Stimulated activated CD8-positive, alpha-beta memory T cell treated with anti-CD3 and anti-CD28 coated beads, Interleukin-4, amount 100 ng/mL, for 4 hours (primary cell): Measurements from ENCODE around the gene PTPRE.

Experiments
- DNase-seq, 2 donors: peaks; one replicate each; pipeline ENCODE4 v3.0.0-alpha.2; 2020; ENCODE audit warnings: low read depth in 2 of 2, low spot score in 1 of 2

The PTPRE gene

DNA sequence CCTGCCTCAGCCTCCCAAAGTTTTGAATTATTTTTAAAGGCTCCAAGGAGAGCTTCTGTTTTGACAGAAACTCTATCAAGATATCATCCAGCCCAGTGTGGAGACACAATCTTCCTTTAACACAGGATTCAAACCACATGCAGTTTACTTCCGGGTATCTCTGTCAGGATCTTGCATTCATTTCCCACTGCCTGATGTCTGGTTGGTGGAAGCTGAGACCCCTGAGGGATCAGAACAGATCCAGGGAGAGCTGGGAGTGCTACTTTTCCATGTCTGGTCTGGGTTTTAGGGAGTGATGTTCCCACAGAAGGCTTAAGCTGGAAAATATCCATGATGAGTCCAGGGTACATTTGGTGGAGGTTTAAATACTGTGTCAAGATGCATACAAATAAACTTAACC is 16.7 kb downstream of the PTPRE start:
- no peak for DNase-seq

DNA sequence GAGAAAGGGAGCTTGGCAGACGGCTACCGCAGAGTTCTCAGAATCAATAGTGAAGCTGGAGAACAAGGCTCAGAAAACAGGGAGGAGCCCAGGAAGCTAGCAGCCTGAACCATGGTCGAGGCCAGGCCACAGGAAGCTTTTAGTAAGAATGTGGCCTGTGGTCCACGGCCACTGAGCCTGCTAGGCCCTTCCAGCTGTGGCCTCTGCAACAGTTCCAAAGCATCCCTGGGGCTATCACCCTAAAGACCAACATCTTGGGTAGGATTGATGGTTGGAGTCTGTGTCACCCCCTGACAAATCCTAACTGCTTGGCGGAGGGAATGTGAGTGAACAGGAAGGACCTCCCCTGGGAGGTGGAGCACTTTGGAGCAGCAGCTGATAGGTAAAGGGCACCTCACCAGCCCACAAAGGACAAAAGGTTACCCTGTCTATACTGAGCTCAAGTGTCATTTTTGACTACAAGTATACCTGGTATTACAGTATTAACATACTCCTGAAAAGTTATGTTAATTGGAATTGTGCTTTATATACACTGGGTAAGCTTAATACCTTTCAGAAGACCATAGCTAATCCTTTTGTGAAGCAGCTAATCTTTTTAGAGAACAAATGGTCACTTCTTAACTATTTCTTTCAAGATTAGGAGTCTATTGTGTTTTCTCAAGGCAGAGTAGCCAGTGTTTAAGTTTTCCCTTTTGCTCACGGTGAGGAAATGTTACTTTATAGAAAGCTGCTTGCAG is 18.7 kb downstream of the PTPRE start:
- no peak for DNase-seq

DNA sequence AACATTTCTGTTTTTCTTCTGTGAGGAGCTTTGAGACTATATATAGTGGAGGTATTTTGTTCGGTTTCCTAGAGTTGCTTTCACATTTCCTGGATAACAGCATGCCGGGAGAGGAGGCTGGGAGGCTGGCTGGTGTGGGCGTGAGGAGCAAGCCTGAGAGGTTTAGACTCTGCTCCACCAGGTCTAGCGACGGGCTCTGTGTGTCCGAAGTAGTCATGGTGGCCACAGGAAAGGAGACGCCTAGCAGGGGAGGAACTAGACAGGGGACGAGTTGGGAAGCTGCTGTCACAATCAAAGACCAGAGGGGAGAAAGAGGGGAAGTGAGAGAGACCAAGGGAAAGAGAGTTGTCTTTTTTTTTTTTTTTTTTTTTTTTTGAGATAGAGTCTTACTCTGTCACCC is 19.6 kb downstream of the PTPRE start:
- no peak for DNase-seq

DNA sequence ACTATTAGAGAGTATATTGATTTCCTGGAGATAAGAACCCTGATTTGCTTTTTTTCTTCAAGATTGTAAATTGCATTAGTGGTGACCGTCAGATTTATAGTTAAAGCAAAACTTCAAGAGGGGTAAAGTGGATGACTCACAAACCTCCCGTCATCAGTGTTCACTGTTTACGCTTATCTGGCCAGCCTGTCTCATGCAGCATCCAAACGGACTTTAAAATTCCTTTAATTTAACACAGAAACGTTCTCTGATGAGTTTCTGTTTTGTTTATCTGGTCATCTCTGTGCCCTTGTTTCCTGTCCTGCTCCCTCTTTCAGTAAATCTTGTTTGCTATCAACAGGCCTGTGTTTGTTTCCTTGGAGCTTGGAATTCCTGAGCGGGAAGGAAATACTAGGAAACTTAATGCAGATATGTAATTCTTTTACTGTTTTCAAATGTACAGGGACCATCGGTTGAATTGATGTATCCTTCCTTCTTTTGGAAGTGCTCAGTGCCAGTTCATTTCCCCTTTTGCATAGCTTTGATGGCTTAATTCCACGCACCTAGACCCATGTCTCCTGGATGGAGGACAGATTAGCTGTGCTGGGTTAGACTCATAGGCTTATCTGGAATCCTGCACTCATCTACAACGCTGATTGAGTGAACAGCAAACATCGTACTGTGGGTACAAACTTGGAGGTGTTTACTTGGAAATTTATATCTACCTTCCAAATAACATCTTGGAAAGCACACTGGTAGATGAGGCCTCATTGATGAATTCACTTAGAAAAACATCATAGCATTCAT is 21.3 kb downstream of the PTPRE start:
- no peak for DNase-seq

DNA sequence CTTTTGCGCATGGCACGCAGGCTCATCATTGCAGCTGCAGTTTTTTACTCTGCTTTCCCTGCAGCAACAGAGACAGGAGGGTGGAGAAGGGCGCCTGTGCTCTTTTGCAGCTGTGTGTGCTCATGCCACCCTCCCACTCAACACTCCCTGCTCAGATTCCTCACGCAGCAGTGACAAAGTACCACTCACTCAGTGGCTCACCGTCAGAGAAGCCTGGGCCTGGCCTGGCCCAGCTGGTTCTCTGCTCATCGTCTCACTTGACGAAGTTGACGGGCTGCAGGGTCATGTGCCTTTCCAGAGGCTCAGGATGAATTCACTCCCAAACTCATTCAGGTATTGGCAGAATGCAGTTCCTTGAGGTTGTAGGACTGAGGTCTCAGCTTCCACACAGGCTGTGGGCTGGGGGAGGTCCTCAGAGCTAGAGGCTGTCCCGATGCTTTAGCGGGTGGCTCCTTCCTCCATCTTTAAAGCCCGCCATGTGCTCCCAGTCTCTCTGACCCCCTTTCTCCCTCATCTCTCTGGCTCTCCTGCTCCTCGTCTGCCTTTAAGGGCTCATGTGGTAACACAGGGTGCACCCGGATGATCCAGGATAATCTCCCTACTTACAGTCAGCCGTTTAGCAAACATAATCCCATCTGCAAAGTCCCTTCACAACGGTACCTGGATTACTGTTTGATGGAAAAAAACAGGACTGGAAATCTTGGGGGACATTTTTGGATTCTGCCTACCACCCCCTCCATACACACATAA is 25.8 kb downstream of the PTPRE start:
- DNase-seq = no peak

DNA sequence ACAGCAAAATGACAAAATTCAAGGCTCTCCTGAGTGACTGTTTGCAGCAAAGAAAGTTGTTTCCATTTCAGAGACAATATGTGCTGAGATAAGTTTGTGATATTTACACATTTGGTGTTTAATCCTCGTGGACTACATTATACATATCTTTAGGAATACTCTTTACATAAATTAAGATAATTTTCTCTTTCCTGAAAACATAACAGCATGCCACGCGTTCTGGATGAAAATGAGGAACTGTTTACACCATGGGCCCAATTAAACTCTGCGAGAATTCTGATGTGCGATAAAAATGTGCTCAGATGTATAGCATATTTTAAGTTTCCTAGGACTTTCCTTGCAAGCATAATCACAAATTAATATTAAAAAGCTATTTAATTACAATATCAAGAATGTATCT is 26.4 kb downstream of the PTPRE start:
- no peak for DNase-seq

DNA sequence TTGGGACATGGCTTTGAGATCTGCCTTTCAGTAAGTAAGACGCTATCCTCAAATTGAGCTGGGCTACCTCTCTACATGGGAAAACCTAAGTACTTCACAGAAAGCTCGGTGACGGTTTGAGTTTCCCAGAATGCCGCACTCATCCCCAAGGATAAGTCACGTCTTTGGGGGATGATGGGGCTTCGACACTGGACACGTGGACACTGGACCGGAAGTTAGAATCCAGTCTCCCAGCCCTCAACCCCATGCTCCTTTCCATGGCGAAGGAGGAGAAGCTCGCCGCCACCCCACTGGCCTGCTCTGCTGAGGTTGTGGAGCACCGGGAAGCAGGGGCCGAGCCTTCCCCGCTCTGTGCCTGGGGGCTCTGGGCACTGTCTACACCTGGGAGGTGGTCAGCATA is 27.5 kb downstream of the PTPRE start:
- no peak for DNase-seq

DNA sequence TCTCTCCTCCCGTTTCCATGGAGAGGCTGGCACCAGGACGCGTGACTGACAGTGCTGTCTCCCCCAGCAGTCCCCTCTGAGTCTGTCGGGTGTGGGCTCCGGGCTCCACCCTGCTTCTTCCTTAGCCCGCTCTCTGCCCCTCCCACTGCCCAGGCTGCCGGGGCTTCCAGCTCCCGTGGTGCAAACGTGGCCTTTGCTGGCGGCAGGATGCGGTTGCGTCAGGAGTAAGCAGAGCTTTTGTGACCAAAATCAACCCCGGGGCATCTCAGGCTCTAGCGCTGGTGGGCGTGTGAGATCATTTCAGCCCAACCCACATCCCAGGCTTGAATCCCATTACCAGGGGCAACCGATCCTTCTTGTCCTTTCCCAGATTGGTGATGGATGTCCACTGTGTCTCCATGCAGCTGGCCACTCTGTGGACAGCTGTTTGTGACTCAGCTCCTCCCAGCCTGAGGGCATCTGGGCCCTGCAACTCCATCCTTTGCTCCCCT is 28.2 kb downstream of the PTPRE start:
- DNase-seq = no peak

DNA sequence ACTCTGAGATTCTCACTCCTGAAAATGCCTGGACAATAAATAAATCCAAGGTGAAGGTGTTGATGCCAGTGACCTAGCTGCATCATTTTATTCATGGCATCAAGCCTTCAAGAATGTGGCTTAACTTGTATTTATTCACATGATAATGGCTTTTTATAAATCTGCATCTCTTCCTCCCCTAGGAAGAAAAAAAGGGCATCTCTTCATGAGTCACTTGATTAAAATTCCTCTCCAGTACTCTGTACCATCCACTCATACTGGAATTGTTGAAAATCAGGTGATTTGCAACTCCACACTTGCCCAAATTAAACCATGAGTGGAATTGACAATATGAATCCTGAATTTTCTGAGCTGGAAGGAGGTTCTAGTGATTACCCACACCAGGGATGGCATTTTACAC is 30.2 kb downstream of the PTPRE start:
- DNase-seq = no peak

DNA sequence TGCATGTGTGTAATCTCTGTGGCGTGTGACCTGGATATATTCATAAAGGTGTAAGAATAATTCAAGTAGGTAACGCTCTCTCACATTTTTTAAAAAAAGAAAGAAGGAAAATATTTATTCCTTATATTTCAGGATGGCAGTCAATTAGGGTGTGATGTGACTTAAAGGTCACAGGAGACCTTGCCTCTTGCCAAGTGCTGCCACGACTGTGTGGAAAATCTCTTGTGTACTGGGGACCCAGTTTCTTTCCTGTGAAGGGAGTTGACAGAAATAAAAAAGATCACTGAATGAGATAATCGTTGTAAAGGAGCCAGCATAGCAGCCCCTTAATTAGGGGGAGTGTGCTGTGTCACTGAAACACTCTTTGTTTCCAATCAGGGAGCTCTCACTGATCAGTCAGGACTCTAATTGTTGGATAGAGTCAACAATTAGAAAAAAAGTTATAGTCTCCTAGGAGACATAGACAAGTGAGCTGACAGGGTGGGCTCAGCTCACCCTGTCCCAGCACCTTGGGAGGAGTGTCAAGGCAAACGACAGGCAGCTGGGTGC is 31.1 kb downstream of the PTPRE start:
- no peak for DNase-seq

DNA sequence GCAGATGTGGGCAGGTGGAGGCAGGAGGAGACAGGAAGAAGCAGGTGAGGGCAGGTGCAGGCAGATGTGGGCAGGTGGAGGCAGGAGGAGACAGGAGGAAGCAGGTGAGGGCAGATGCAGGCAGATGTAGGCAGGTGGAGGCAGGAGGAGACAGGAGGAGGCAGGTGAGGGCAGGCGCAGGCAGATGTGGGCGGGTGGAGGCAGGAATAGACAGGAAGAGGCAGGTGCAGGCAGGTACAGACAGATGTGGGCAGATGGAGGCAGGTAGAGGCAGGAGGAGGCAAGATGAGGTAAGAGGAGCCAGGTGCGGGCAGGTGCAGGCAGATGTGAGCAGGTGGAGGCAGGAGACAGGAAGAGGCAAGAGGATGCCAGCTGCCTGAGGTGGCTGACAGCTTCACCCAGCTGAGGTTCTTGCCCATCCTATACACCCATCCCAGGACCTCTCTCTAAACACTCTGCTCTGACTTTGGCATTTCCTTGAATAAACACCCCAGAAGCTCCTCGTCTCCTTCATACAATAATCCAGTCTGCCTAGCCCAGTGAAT is 33.0 kb downstream of the PTPRE start:
- DNase-seq = no peak

DNA sequence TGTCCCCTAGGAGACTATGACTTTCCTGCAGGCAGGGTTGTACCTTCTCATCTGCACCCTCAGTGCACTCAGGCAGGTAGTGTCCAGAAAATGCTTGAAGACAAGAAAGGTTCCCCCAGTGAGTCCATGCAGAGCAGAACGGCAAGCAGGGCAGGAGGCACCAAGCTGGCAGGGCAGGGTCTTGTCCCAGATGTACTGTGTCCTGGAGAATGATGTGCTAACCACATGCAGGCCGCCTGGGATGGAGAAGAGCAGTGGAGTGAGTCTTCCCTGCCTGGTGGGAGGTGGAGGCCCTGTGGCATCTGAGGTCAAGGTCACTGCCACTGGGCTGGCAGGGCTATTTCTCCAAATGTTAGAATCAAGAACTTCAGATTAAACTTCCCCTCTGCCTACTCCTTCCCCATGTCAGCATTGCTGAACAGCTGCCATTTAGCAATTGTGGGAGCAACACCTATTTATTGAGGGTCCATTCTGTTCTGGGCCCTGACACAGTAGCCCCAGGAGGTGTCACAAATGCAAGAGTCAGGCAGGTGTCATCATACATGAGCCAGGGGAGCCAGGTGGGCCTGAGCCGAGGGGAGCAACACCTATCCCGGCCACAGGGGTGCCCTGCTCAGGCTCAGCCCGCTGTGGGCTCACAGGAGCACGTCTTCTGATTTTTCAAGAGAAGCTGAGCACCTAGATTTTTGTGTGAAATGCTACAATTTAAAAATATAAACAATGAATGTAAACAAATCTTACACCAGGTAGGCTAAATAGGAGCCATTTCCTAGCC is 34.1 kb downstream of the PTPRE start:
- no peak for DNase-seq

DNA sequence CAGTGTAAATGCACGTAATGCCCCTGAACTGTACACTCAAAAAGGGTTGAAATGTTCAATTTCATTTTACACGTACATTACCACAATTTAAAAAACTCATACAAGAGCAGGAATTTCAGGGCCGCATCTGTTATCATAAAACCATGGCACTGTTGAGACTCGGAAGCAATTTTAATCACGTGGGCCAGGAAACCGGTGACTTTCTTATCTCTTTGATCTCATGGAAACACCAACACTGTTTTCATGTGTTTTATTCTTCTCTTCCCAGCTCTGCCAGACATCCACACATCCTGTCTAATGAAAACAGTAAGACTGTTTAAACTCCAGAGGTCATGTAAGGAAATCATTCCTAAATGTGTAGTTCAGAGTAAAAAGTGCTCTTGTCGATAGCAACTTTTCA is 35.9 kb downstream of the PTPRE start:
- no peak for DNase-seq

DNA sequence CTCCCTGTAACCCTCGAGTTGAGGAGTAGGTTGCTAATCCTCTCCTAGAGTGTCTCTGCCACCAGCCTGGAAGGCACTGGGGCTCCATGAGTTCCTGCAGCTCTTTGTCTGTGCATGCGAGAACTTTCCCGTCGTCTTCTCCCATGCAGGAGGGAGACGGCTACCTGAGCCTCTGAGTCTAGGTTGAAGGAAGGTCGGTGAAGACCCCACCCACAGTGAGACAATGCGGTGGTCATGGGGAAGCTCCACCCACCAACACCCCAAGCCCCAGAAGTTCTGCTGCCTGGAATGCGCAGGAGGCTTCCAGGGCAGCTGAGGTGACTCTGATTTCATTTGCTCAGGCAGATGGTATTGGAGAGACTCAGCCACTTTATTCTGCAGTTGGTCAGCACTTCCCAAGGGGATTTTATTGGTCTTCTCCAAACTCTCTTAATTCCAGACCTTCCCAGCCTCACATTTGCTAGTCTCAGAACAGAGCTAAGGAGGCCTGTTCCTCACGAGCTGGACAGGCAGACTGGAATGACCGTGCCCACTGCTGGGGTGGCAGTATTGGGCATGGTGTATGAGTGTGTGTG is 36.5 kb downstream of the PTPRE start:
- DNase-seq = no peak

DNA sequence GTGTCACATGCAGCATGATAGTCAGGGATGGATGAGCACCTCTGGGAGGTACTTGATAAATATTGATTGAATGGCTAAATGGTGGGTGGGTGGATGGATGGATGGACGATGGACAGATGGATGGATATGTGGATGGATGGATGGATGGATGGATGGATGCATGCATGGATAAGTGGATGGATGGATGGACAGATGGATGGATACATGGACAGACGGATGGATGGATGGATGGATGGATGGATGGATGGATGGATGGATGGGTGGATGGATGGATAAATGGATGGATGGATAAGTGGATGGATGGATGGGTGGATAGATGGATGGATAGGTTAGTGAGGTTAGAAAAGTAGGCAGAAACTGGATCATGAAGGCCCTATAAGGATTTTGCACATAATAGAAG is 37.4 kb downstream of the PTPRE start:
- no peak for DNase-seq

DNA sequence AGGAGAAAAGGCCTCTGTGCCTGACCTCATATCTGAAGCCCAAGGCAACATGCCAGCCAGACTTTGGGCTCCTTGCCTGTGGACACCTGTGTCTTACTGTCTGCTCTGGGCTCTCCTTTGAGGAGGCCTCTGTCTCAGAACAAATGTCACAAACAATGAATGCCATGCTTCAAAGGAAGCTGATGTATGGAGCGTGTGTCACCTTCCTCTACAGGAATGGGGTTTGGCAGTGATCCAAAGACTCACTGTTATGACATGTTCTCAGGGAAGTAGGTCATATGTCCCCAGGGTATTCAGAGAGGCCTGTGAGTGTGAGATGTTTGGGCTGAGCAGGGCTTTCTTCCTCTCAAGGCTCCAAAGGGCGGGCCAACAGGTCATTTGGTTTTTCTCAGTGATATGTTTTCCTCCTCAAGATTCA is 38.4 kb downstream of the PTPRE start:
- no peak for DNase-seq

DNA sequence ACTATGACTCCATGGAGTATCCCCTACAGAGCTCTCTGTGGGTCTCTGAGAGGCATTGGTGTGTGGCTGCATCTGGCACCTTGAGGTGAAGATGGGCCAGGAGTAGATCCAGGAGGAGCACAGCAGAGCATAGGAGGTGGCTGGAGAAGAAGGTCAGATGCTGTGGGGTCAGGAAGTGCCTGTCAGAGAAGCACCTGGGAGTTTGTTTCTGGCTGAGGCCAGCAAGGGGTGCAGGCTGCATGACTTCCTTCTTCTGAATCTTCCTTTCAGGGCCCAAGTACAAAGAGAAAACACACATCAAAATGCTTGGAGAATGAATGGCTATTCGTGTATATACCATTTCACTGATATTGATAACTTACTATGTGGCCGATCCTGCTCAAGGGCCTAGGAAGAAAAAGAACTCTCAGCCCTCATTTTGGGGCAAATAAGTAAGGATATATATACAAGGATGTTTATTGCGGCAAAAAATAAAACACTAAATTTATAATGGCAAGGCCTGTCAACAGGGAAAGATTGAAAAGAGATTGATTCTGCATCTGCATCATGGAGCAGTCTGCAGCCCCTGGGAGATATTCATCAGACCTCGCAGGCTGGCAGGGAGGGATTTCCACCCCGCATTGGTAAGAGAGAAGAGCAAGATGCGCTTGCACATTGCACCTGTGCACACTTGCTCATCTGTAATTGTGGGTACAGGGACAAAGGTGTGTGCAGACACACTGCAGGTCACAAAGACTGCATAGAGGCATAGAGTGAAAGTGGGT is 39.2 kb downstream of the PTPRE start:
- no peak for DNase-seq

DNA sequence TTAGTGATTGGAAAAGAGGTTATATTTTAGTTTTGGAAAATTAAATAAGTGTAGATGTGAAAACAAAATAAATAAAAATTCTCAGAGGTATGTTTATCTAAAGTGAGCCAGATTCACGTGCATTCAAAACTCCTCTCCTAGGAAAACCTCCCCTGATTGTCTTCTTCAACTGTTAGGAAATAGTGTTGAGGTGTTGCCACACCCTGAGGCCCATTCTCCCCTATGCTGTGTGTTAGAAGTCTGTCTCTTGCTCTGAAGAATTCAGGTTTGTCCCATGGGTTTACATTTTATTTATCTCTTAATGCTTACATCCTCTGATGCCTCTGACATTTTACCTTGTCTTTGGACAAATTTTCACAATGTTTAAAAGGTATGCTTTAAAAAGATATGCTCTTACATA is 40.3 kb downstream of the PTPRE start:
- DNase-seq = no peak

DNA sequence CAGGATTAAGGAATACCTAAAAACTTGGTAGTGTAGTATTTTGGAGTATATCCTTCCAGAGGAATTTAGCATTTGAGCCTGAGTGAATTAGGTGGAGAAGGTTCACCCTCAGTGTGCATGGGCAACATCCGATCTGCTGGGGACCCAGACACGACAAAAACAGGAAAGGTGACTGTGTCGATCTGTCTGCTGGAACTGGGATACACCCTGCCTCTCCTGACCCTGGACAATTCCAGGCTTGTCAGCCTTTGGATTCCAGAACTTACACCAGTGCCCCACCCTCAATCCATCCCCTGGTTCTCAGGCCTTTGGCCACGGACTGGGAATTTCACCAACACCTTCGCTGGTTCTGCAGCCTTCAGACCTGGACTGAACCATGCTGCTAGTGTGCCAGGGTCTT is 41.9 kb downstream of the PTPRE start:
- DNase-seq = no peak
